HEK293 (cell line): ENCODE results near the gene BCDIN3D.

ENCODE experiments used
- BCL11A ChIP-seq: fragments of 450-650 bp; formaldehyde crosslinking; IDR thresholded peaks from 2 replicates; pipeline ENCODE4 v1.5.1; 2016; ENCODE audit warnings: low read depth, missing biosample characterization, missing genetic modification characterization
- BCL11B ChIP-seq: fragments of 450-650 bp; formaldehyde crosslinking; IDR thresholded peaks from 2 replicates; pipeline ENCODE4 v1.5.1; 2016; ENCODE audit warnings: low read depth, missing biosample characterization, missing genetic modification characterization
- EGR2 ChIP-seq: fragments of 450-650 bp; formaldehyde crosslinking; IDR thresholded peaks from 2 replicates; pipeline ENCODE4 v1.5.1; 2016; ENCODE audit warnings: low read depth, missing biosample characterization, missing genetic modification characterization
- SCRT1 ChIP-seq: fragments of 450-650 bp; formaldehyde crosslinking; IDR thresholded peaks from 2 replicates; pipeline ENCODE4 v1.5.1; 2016; ENCODE audit warnings: missing biosample characterization, missing genetic modification characterization, borderline replicate concordance
- SP3 ChIP-seq: fragments of 450-650 bp; formaldehyde crosslinking; IDR thresholded peaks from 2 replicates; pipeline ENCODE4 v1.5.1; 2016; ENCODE audit warnings: missing biosample characterization, missing genetic modification characterization
- TRIM28 ChIP-seq: IDR thresholded peaks from 2 replicates; pipeline ENCODE4 v1.6.1; 2011; ENCODE audit warnings: low read length, control low read depth, borderline replicate concordance
- ZBTB20 ChIP-seq: fragments of 450-650 bp; formaldehyde crosslinking; IDR thresholded peaks from 2 replicates; pipeline ENCODE4 v1.5.1; 2016; ENCODE audit warnings: missing biosample characterization, missing genetic modification characterization
- ZFHX2 ChIP-seq: fragments of 450-650 bp; formaldehyde crosslinking; conservative IDR thresholded peaks from 2 replicates; pipeline ENCODE4 v1.5.1; 2016; ENCODE audit warnings: missing biosample characterization, missing genetic modification characterization
- ZNF10 ChIP-seq: fragments of 450-650 bp; formaldehyde crosslinking; IDR thresholded peaks from 2 replicates; pipeline ENCODE4 v1.5.1; 2017; ENCODE audit warnings: missing biosample characterization, missing genetic modification characterization
- ZNF146 ChIP-seq: fragments of 450-650 bp; formaldehyde crosslinking; IDR thresholded peaks from 2 replicates; pipeline ENCODE4 v1.5.1; 2016; ENCODE audit warnings: missing biosample characterization, missing genetic modification characterization
- ZNF169 ChIP-seq: fragments of 450-650 bp; formaldehyde crosslinking; IDR thresholded peaks from 2 replicates; pipeline ENCODE4 v1.5.1; 2016; ENCODE audit warnings: missing biosample characterization, missing genetic modification characterization
- ZNF292 ChIP-seq: fragments of 450-650 bp; formaldehyde crosslinking; IDR thresholded peaks from 2 replicates; pipeline ENCODE4 v1.5.1; 2016; ENCODE audit warnings: low read depth, missing biosample characterization, missing genetic modification characterization, borderline replicate concordance
- ZNF350 ChIP-seq: fragments of 450-650 bp; formaldehyde crosslinking; IDR thresholded peaks from 2 replicates; pipeline ENCODE4 v1.5.0; 2017; ENCODE audit warnings: missing biosample characterization, mild to moderate bottlenecking, missing genetic modification characterization
- ZNF514 ChIP-seq: fragments of 450-650 bp; formaldehyde crosslinking; IDR thresholded peaks from 2 replicates; pipeline ENCODE4 v1.5.1; 2016; ENCODE audit warnings: missing biosample characterization, missing genetic modification characterization
- ZNF548 ChIP-seq: fragments of 450-650 bp; formaldehyde crosslinking; IDR thresholded peaks from 2 replicates; pipeline ENCODE4 v1.5.1; 2016; ENCODE audit warnings: missing biosample characterization, missing genetic modification characterization
- ZNF555 ChIP-seq: fragments of 450-650 bp; formaldehyde crosslinking; conservative IDR thresholded peaks from 2 replicates; pipeline ENCODE4 v1.5.1; 2017; ENCODE audit warnings: missing biosample characterization, mild to moderate bottlenecking, missing genetic modification characterization, inconsistent platforms
- ZNF610 ChIP-seq: fragments of 450-650 bp; formaldehyde crosslinking; IDR thresholded peaks from 2 replicates; pipeline ENCODE4 v1.5.1; 2016; ENCODE audit warnings: missing biosample characterization, missing genetic modification characterization, borderline replicate concordance
- ZNF621 ChIP-seq: fragments of 450-650 bp; formaldehyde crosslinking; IDR thresholded peaks from 2 replicates; pipeline ENCODE4 v1.5.1; 2017; ENCODE audit warnings: missing biosample characterization, missing genetic modification characterization
- ZNF626 ChIP-seq: fragments of 450-650 bp; sonication (Bioruptor Pico); formaldehyde crosslinking; IDR thresholded peaks from 2 replicates; pipeline ENCODE4 v1.5.1; 2018; ENCODE audit warnings: missing biosample characterization, missing genetic modification characterization, inconsistent platforms
- ZNF654 ChIP-seq: fragments of 450-650 bp; formaldehyde crosslinking; IDR thresholded peaks from 2 replicates; pipeline ENCODE4 v1.5.1; 2016; ENCODE audit warnings: low read depth, missing biosample characterization, missing genetic modification characterization
- ZNF660 ChIP-seq: fragments of 450-650 bp; IDR thresholded peaks from 2 replicates; pipeline ENCODE4 v1.5.1; 2018; ENCODE audit warnings: missing biosample characterization, mild to moderate bottlenecking, missing genetic modification characterization
- ZNF701 ChIP-seq: fragments of 450-650 bp; formaldehyde crosslinking; IDR thresholded peaks from 2 replicates; pipeline ENCODE4 v1.5.1; 2016; ENCODE audit warnings: missing biosample characterization, missing genetic modification characterization
- ZNF707 ChIP-seq: fragments of 450-650 bp; formaldehyde crosslinking; IDR thresholded peaks from 2 replicates; pipeline ENCODE4 v1.5.1; 2016; ENCODE audit warnings: missing biosample characterization, missing genetic modification characterization
- TF ChIP-seq, protein P1 (sequence below): fragments of 450-650 bp; formaldehyde crosslinking; IDR thresholded peaks from 2 replicates; pipeline ENCODE4 v1.5.1; 2016; ENCODE audit warnings: missing biosample characterization, missing genetic modification characterization
- TF ChIP-seq, protein P2 (sequence below): fragments of 450-650 bp; formaldehyde crosslinking; IDR thresholded peaks from 2 replicates; pipeline ENCODE4 v1.5.1; 2016; ENCODE audit warnings: missing biosample characterization, missing genetic modification characterization
- TF ChIP-seq, protein P3 (sequence below): fragments of 450-650 bp; formaldehyde crosslinking; IDR thresholded peaks from 2 replicates; pipeline ENCODE4 v1.5.1; 2016; ENCODE audit warnings: missing biosample characterization, missing genetic modification characterization
- TF ChIP-seq, protein P4 (sequence below): fragments of 450-650 bp; formaldehyde crosslinking; IDR thresholded peaks from 2 replicates; pipeline ENCODE4 v1.5.1; 2016; ENCODE audit warnings: missing biosample characterization, missing genetic modification characterization
- TF ChIP-seq, protein P5 (sequence below): fragments of 450-650 bp; formaldehyde crosslinking; IDR thresholded peaks from 2 replicates; pipeline ENCODE4 v1.5.1; 2016; ENCODE audit warnings: missing biosample characterization, missing genetic modification characterization

The BCDIN3D gene

DNA sequence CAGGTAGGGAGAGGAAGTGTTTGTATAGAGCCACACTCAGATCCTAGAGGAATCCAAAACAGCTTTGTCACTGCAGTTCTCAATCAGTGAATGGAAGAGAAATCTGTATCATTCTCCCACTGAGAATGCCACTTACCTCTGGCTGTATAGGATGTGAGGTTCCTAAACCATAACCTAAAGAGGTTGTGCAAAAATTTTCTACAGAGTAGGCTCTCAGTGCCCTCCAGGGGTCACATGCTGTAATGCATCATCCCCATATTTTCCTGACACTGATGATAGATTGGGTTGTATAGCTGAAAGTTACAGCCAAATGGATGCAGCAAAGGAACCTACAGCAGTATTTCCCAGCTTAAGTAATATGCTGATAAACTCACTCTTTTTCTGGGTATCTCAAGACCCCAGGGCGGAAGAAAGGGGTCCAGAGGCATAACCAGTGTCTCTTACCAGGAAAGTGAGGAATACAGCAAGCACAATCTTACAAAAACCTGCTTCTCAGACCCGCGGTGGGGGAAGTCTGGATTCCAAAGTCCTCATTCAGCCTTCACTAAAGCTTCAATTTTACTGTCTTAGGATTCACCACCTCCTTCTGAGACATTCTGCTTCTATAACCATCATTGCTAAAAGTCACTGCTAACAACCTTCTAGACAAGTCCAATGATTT, 3.8 kb downstream of the BCDIN3D start (continued):
- TF ChIP-seq ZNF707 (tag by site-specific recombination) (no peak), ZBTB20 (tag by site-specific recombination) (no peak), ZNF621 (no peak), TRIM28 (no peak), ZNF350 (no peak), ZNF146 (no peak), ZNF626 (tag by site-specific recombination) (no peak), BCL11B (tag by site-specific recombination) (no peak), ZNF610 (no peak), ZNF654 (peak; percentile 76), ZNF10 (tag by site-specific recombination) (peak; percentile 22; the same call in 1 of the 2 replicates), ZNF514 (tag by site-specific recombination) (no peak), ZFHX2 (tag by site-specific recombination) (no peak), BCL11A (no peak), SP3 (tag by site-specific recombination) (no peak), ZNF292 (tag by site-specific recombination) (no peak), ZNF701 (tag by site-specific recombination) (no peak), ZNF169 (tag by site-specific recombination) (no peak), ZNF548 (no peak), ZNF660 (peak; percentile 72), ZNF555 (tag by site-specific recombination) (no peak), SCRT1 (tag by site-specific recombination) (no peak), EGR2 (tag by site-specific recombination) (no peak)
- TF ChIP-seq, protein P1, sequence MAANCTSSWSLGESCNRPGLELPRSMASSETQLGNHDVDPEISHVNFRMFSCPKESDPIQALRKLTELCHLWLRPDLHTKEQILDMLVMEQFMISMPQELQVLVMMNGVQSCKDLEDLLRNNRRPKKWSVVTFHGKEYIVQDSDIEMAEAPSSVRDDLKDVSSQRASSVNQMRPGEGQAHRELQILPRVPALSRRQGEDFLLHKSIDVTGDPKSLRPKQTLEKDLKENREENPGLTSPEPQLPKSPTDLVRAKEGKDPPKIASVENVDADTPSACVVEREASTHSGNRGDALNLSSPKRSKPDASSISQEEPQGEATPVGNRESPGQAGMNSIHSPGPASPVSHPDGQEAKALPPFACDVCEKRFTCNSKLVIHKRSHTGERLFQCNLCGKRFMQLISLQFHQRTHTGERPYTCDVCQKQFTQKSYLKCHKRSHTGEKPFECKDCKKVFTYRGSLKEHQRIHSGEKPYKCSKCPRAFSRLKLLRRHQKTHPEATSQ: no peak
- TF ChIP-seq, protein P2, sequence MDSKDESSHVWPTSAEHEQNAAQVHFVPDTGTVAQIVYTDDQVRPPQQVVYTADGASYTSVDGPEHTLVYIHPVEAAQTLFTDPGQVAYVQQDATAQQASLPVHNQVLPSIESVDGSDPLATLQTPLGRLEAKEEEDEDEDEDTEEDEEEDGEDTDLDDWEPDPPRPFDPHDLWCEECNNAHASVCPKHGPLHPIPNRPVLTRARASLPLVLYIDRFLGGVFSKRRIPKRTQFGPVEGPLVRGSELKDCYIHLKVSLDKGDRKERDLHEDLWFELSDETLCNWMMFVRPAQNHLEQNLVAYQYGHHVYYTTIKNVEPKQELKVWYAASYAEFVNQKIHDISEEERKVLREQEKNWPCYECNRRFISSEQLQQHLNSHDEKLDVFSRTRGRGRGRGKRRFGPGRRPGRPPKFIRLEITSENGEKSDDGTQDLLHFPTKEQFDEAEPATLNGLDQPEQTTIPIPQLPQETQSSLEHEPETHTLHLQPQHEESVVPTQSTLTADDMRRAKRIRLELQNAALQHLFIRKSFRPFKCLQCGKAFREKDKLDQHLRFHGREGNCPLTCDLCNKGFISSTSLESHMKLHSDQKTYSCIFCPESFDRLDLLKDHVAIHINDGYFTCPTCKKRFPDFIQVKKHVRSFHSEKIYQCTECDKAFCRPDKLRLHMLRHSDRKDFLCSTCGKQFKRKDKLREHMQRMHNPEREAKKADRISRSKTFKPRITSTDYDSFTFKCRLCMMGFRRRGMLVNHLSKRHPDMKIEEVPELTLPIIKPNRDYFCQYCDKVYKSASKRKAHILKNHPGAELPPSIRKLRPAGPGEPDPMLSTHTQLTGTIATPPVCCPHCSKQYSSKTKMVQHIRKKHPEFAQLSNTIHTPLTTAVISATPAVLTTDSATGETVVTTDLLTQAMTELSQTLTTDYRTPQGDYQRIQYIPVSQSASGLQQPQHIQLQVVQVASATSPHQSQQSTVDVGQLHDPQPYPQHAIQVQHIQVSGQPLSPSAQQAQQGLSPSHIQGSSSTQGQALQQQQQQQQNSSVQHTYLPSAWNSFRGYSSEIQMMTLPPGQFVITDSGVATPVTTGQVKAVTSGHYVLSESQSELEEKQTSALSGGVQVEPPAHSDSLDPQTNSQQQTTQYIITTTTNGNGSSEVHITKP (tag by site-specific recombination): peak; percentile 50; the same call in 1 of the 2 replicates
- TF ChIP-seq, protein P3, sequence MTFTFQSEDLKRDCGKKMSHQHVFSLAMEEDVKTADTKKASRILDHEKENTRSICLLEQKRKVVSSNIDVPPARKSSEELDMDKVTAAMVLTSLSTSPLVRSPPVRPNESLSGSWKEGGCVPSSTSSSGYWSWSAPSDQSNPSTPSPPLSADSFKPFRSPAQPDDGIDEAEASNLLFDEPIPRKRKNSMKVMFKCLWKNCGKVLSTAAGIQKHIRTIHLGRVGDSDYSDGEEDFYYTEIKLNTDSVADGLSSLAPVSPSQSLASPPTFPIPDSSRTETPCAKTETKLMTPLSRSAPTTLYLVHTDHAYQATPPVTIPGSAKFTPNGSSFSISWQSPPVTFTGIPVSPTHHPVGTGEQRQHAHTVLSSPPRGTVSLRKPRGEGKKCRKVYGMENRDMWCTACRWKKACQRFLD: no peak
- TF ChIP-seq, protein P4, sequence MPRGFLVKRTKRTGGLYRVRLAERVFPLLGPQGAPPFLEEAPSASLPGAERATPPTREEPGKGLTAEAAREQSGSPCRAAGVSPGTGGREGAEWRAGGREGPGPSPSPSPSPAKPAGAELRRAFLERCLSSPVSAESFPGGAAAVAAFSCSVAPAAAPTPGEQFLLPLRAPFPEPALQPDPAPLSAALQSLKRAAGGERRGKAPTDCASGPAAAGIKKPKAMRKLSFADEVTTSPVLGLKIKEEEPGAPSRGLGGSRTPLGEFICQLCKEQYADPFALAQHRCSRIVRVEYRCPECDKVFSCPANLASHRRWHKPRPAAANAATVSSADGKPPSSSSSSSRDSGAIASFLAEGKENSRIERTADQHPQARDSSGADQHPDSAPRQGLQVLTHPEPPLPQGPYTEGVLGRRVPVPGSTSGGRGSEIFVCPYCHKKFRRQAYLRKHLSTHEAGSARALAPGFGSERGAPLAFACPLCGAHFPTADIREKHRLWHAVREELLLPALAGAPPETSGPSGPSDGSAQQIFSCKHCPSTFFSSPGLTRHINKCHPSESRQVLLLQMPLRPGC: no peak
- TF ChIP-seq, protein P5, sequence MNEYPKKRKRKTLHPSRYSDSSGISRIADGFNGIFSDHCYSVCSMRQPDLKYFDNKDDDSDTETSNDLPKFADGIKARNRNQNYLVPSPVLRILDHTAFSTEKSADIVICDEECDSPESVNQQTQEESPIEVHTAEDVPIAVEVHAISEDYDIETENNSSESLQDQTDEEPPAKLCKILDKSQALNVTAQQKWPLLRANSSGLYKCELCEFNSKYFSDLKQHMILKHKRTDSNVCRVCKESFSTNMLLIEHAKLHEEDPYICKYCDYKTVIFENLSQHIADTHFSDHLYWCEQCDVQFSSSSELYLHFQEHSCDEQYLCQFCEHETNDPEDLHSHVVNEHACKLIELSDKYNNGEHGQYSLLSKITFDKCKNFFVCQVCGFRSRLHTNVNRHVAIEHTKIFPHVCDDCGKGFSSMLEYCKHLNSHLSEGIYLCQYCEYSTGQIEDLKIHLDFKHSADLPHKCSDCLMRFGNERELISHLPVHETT (tag by site-specific recombination): no peak
